ENCODE data around the gene RAB43.

RAB43 gene

DNA sequence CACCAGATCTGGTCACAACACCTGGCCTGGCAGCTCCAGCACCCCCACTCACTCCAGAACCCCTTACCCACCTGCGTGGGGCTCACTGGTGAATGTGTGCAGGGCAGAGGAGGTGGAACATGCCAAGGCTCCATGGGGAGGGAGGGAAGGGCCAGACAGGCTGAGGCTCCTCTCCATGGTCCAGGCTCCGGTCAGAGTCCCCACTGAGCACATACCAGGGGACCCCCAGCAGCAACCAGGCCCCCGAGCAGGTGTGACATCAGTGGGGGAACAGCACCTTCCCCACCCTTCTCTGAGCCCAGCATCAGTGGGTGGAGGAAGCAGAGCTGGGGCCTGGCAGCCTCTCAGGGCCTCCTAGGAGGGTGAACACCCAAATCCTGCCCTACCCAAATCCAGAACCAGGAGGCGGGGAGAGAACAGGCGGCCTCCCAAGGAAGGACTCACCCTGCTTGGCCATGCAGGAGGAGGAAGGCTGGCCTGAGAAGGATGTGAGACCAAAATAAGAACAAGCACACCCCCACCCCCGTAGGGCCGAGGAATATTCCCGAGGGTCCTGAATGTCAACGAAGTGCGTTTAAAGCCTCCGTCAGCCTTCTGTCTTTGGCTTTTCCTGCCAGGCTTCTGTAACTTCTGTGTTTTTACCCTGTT, 62.2 kb downstream of the RAB43 start:
- DNase-seq: no peak

DNA sequence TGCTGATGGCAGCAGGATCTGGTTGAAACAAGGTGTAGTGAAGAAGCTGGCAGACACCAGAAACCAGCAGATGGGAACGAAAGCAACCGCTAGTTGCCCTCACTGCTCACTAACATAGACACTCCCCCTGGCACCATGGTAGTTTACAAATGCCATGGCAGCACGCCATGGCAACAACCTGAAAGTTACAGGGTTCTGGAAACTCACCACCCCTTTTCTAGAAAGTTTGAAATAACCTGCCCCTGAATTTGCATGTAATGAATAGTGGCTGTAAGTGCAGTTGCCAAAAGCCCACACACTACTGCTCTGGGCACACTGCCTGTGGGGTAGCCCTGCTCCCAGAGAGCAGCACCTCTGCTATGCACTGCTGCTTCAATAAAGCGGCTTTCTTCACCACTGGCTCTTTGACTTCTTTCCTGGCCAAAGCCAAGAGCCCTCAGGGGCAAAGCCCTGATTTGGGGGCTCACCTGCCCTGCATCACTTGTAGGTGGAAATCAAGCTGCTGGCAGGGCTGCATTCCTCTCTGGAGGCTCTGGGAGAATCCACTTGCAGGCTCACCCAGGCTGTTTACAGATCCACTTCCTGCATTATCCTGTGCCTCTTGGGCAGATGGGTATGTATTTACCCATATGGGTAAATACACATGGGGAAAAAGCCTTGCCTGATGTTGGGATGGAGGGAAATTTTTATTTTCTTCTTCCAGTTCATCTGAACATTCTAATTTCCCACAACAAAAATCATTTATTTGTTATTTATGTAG, 63.0 kb downstream of the RAB43 start:
- no peak for DNase-seq

- DNase-seq: no peak
Measured at GRCh38 chr3:129057249-129057648, 64.4 kb downstream of the RAB43 start.

DNA sequence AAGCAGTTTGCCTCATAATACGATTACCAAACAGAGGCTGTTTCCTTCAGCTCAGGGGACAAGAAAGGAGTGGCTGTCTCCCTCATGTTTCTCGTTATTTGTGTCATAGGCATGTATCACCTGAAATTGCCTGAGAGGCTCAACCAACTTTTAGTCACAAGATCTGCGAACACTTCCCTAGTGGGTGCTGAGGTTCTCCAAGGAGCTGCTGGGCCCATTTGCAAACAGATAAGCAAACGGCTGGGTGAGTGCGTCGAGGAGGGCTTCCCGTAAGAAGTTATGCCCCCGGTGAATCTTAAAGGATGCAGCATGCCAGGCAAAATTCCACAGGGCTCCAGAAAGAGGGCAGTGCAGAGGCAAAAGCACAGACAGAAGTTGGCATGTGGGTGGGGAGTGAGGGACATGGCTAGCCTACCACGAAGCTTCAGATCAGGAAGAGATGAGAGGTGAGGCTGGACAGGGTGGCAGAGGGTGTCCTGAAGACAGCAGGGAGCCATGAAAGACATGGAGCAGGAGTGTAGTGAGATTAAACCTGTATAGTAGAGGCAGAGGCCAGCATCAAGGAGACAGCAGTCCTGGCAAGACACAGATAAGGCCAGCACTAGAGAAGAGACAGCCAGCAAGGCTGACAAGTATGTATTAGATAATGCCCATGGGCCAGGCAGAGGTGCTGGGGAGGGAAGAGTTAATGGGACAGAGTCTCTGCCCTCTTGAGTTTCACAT, 65.0 kb downstream of the RAB43 start:
- DNase-seq: no peak

DNA sequence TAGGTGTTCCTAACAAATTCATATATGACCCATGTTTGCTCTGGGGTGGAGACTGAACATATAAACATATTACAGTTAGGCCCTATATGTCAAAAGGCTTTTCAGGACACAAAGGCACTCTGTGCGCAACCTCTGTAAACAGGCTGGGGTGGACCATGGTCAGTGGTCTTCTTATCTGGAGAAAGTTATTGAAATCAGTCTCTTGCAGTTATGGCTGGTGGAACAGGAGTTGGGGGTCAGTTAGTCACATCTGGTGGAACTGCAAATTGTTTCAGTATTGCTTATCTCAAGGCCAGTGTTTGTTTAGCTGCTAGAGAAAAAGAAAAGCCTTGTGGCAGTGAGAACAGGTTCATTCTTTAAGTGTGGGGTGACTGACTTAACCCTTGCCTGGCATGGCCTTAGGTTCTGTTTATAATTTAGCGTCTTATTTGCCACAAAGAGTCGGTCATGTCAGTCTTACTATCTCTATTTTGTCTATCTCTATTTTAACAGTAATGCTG, 66.9 kb downstream of the RAB43 start:
- DNase-seq: no peak

DNA sequence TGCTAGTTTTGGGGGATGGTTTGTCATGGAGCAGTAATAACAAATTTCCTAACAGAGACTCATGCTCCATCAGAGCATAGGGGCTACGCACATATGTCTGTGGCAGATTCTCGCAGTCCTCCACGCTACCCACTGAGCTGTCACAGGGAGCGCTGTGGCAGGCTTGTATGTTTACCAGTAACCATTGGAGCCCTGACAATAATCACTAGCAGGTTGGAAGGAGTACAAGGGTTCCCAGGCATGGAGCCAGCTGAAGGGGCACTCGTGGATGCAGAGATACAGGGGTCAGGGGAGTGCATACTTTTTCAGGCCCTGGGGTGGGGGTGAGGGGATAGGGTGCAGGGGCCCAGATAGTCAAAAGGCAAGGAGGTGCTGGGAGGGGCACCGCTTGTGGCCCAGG, 68.9 kb downstream of the RAB43 start:
- no peak for DNase-seq

GRCh38 chr3:129051871-129052340, 69.7 kb downstream of the RAB43 start:
- no peak for DNase-seq

- no peak for DNase-seq
Measured at GRCh38 chr3:129050556-129051295, 70.9 kb downstream of the RAB43 start.

- DNase-seq: no peak
Measured at GRCh38 chr3:129047553-129047839, 74.1 kb downstream of the RAB43 start.

GRCh38 chr3:129046732-129047552, 74.7 kb downstream of the RAB43 start:
- no peak for DNase-seq

GRCh38 chr3:129046037-129046731, 75.4 kb downstream of the RAB43 start:
- DNase-seq: no peak

DNA sequence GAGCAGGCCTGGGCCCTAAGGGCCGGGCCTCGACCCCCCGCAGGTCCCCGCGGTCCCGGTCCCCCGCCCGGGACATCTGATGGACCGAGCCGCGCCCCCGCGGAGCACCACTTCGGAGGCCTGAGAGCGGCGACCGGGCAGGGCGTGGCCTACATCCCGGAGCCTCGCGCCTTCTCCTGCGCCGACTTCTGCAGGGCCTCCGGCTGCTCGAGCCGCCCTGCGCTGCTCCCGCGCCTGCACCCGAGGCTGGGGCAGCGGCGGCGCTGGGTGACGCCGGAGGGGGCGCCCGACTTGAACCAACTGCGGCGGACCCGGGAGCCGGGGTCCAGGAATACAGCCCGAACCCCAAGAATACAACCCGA, 75.9 kb downstream of the RAB43 start:
- DNase-seq: no peak

GRCh38 chr3:129040579-129041300, 80.9 kb downstream of the RAB43 start:
- no peak for DNase-seq

GRCh38 chr3:129040039-129040336, 81.6 kb downstream of the RAB43 start:
- no peak for DNase-seq

- no peak for DNase-seq
Measured at GRCh38 chr3:129039271-129040038, 82.1 kb downstream of the RAB43 start.

- no peak for DNase-seq
Measured at GRCh38 chr3:129038121-129038855, 83.3 kb downstream of the RAB43 start.

Data from left hindlimb (tissue), 1 donor.